K562 (cell line): ENCODE measurements around the gene CAPN8. TPM values are rescaled to one million over a fixed set of nuclear protein-coding genes. Genes with fewer than 3 reads are reported as not detected.

Experiments
- ATAC-seq: fragments of 200-7000 bp; cut with Tn5 transposase; 3 replicates; pipeline ENCODE4 v1.9.1; 2020; ENCODE audit warnings: moderate library complexity
- BruUV-seq: library from RNA; stranded (reverse); fragments of 400-500 nt; replicated peaks from 2 replicates; lab custom pipeline; 2021; lab: Mats Ljungman, UMichigan
- CTCF ChIA-PET: fragments of 300-600 bp; formaldehyde crosslinking; extraction: SDS; loops from one replicate; lab custom pipeline; 2021; ENCODE audit warnings: low intra/inter-chr PET ratio; lab: Yijun Ruan, JAX
- POLR2A ChIA-PET: fragments of 300-600, 350-650 bp; sonication (Branson Sonifier 250); formaldehyde crosslinking; extraction: SDS; loops from one replicate; lab custom pipeline; 2021; ENCODE audit warnings: antibody characterized with exemption, inconsistent platforms; lab: Yijun Ruan, JAX
- DNase-seq, 4 experiments: peaks; one replicate each; pipeline versions ENCODE4 v3.0.0 to v3.0.0-alpha.2; 2011 to 2018; ENCODE audit warnings: low spot score in 3 of 4, mixed read lengths in 3 of 4; ENCODE audit errors: extremely low read depth in 1 of 4
- FAIRE-seq: peaks from 2 replicates; lab custom pipeline; 2011; peaks lifted over from hg19 to GRCh38; lab: Jason Lieb, UNC
- H2AFZ ChIP-seq: 2 replicates; pipeline ENCODE4 v1.6.0; 2011; ENCODE audit warnings: low read depth, low read length, control low read depth, inconsistent platforms
- H3K27ac ChIP-seq: fragments of 200-600 bp; 3 replicates; pipeline ENCODE4 v1.8.0; 2011; ENCODE audit warnings: low read depth, mild to moderate bottlenecking, control low read depth, inconsistent platforms, low read length, moderate library complexity, mixed read lengths; ENCODE audit errors: extremely low read depth
- H3K27me3 ChIP-seq, 2 experiments: fragments of 300-600 bp in 1 of 2; 2 replicates in 1 of 2; 3 replicates in 1 of 2; pipeline versions ENCODE4 v1.6.0 to v1.8.0; 2011; ENCODE audit warnings: inconsistent platforms in 2 of 2, low read length in 2 of 2, mild to moderate bottlenecking in 1 of 2, mixed read lengths in 1 of 2, moderate library complexity in 1 of 2; ENCODE audit not compliant: control insufficient read depth in 2 of 2, insufficient read depth in 2 of 2
- H3K36me3 ChIP-seq: fragments of 300-600 bp; 3 replicates; pipeline ENCODE4 v1.8.0; 2011; ENCODE audit warnings: mild to moderate bottlenecking, low read length, inconsistent platforms; ENCODE audit not compliant: control insufficient read depth, insufficient read depth
- H3K4me1 ChIP-seq, 2 experiments: fragments of 200-600 bp in 1 of 2; replicated peaks in 1 of 2; 2 replicates in 1 of 2; 3 replicates in 1 of 2; pipeline versions ENCODE4 v1.5.1 to v1.8.0; 2011; ENCODE audit warnings: inconsistent platforms in 2 of 2, low read length in 2 of 2, mild to moderate bottlenecking in 1 of 2, mixed read lengths in 1 of 2, moderate library complexity in 1 of 2; ENCODE audit not compliant: control insufficient read depth in 2 of 2, insufficient read depth in 2 of 2
- H3K4me2 ChIP-seq: 2 replicates; pipeline ENCODE4 v1.6.1; 2011; ENCODE audit warnings: low read length, control low read depth, inconsistent platforms, mixed read lengths; ENCODE audit not compliant: insufficient read depth
- H3K4me3 ChIP-seq: fragments of 200-600 bp; sonication (generic), shearing (Covaris generic); 2 replicates; pipeline ENCODE4 v1.5.1; 2016; ENCODE audit warnings: control low read depth, inconsistent platforms
- H3K79me2 ChIP-seq: fragments of 200-600 bp; 3 replicates; pipeline ENCODE4 v1.8.0; 2011; ENCODE audit warnings: low read length, inconsistent platforms; ENCODE audit not compliant: control insufficient read depth, insufficient read depth
- H3K9ac ChIP-seq, 2 experiments: 2 replicates each; pipeline versions ENCODE4 v1.6.0 to v1.6.1; 2011; ENCODE audit warnings: low read depth in 2 of 2, low read length in 2 of 2, control low read depth in 1 of 2, inconsistent platforms in 1 of 2, mild to moderate bottlenecking in 1 of 2, mixed read lengths in 1 of 2; ENCODE audit not compliant: insufficient read depth in 1 of 2
- H3K9me1 ChIP-seq: one replicate; pipeline ENCODE4 v1.6.0; 2011; ENCODE audit warnings: inconsistent platforms, mild to moderate bottlenecking, low read length, moderate library complexity; ENCODE audit not compliant: control insufficient read depth, insufficient read depth
- H3K9me3 ChIP-seq: replicated peaks from 2 replicates; pipeline ENCODE4 v1.5.1; 2011; ENCODE audit warnings: low read depth, low read length, inconsistent platforms; ENCODE audit not compliant: control insufficient read depth, insufficient read depth
- H4K20me1 ChIP-seq: replicated peaks from 2 replicates; pipeline ENCODE4 v1.6.1; 2011; ENCODE audit warnings: low read length, inconsistent platforms, mixed read lengths; ENCODE audit not compliant: control insufficient read depth, insufficient read depth
- ZNF146 ChIP-seq: IDR thresholded peaks from one replicate; pipeline ENCODE4 v1.6.1; 2018; ENCODE audit warnings: missing compliant biosample characterization; ENCODE audit not compliant: unreplicated experiment
- ZNF740 ChIP-seq, 3 experiments: fragments of 200-800 bp in 1 of 3; sonication (Bioruptor generic) in 1 of 3; sonication (generic) in 1 of 3; formaldehyde crosslinking in 1 of 3; IDR thresholded peaks; 2 replicates each; pipeline versions ENCODE4 v1.6.1 to v1.8.0; 2016 to 2022; ENCODE audit warnings: mild to moderate bottlenecking in 2 of 3, missing compliant biosample characterization in 2 of 3, missing genetic modification characterization in 2 of 3, missing genetic modification reagents in 1 of 3
- WGBS: fragments of 100-300 bp; shearing (Covaris generic); methylation state at CpG from one replicate; pipeline ENCODE4 v1.1.6; 2016; ENCODE audit warnings: low coverage, mixed read lengths; ENCODE audit not compliant: insufficient coverage; ENCODE audit errors: missing lambda C conversion rate; 5-methylcytosine and 5-hydroxymethylcytosine counted together
- in situ Hi-C: fragments of 300-500 bp; cut with MboI; formaldehyde crosslinking; loops from 4 replicates; pipeline ENCODE4 v1.15.0; 2018; ENCODE audit warnings: inconsistent platforms, mixed read lengths
- intact Hi-C: fragments of 100-400 bp; cut with micrococcal nuclease; formaldehyde crosslinking; loops from 2 replicates; pipeline ENCODE4 v1.14.2; 2022
- polyA plus RNA-seq, 8 experiments: library from polyadenylated mRNA; depleted of rRNA in 4 of 8; stranded (reverse) in 5 of 8; unstranded in 3 of 8; fragments of >200 nt; fragmentation: Nextera tagmentation in 2 of 8; fragmentation: Illumina TruSeq in 1 of 8; extraction: Ambion mirVana in 2 of 8; extraction: Trizol in 1 of 8; gene quantifications; 2 replicates each; pipeline versions ENCODE4 v1.2.1 to v1.2.3, GENCODE V29; 2011 to 2014; ENCODE audit warnings: inconsistent platforms in 1 of 8, missing spikeins in 1 of 8
- total RNA-seq, 7 experiments: library from RNA; depleted of rRNA in 6 of 7; stranded (reverse); fragments of >200 nt in 6 of 7; fragmentation: Illumina TruSeq in 2 of 7; extraction: Trizol in 2 of 7; gene quantifications; 2 replicates each; pipeline versions ENCODE4 v1.2.1 to v1.2.3, GENCODE V29; 2011 to 2021; ENCODE audit warnings: low replicate concordance in 1 of 7
- TF ChIP-seq, protein P1 (sequence below), 3 experiments: IDR thresholded peaks in 2 of 3; conservative IDR thresholded peaks in 1 of 3; 2 replicates each; pipeline ENCODE4 v1.5.1; 2011 to 2012; ENCODE audit warnings: low read length in 3 of 3, mild to moderate bottlenecking in 3 of 3, control low read depth in 2 of 3, improper control_type of control experiment in 1 of 3, inconsistent platforms in 1 of 3, low read depth in 1 of 3, mixed read lengths in 1 of 3, moderate library complexity in 1 of 3; ENCODE audit not compliant: insufficient read depth in 2 of 3

CAPN8 gene
- total and polyA plus RNA-seq, 9 of the 15 experiments (the other 6 are each of a cell fraction or from before 2014, with no cell fraction given): 0.06 TPM; not detected in 8

GRCh38 chr1:223617323-223618070, 48.0 kb downstream of the CAPN8 start:
- H4K20me1 ChIP-seq: no peaks in the 10 kb centered on the region
- H3K9ac ChIP-seq: no peak overlapping the region
- no peak for FAIRE-seq
- ChIA-PET CTCF (no interaction called here), POLR2A (no interaction called here)
- H3K36me3 ChIP-seq: no peaks in the 10 kb centered on the region
- H3K27me3 ChIP-seq: peaks cover 39 to 73% of the 10 kb centered on the region in 2 experiments
- no peak overlapping the region for H3K27ac ChIP-seq
- no TSS peak for BruUV-seq
- no peak for DNase-seq
- no peak overlapping the region for H3K4me2 ChIP-seq
- in situ Hi-C loops (loop anchor here (10.0 kb wide), 1 partner anchor 63 kb away; no protein-coding TSS in a partner anchor), intact Hi-C loops (no loop called here)
- no peaks in the 10 kb centered on the region; a peak in 1 of 5 replicates for H3K4me1 ChIP-seq
- no peak overlapping the region for H3K4me3 ChIP-seq
- ATAC-seq: no peak
- 0% methylated on average over 4 of the region's 4 CpGs for WGBS
- H3K79me2 ChIP-seq: no peaks in the 10 kb centered on the region
- TF ChIP-seq ZNF740 (CRISPR knock-in tag; IDR thresholded peaks at IDR 0.05): no peak
- TF ChIP-seq ZNF740 (tag; IDR thresholded peaks at IDR 0.05): 0 out of 4 replicates have a peak, but pooled peaks of 1 of the 2 experiments have one; percentile 11
- TF ChIP-seq ZNF146 (CRISPR knock-in tag): no peak
- TF ChIP-seq, protein P1, sequence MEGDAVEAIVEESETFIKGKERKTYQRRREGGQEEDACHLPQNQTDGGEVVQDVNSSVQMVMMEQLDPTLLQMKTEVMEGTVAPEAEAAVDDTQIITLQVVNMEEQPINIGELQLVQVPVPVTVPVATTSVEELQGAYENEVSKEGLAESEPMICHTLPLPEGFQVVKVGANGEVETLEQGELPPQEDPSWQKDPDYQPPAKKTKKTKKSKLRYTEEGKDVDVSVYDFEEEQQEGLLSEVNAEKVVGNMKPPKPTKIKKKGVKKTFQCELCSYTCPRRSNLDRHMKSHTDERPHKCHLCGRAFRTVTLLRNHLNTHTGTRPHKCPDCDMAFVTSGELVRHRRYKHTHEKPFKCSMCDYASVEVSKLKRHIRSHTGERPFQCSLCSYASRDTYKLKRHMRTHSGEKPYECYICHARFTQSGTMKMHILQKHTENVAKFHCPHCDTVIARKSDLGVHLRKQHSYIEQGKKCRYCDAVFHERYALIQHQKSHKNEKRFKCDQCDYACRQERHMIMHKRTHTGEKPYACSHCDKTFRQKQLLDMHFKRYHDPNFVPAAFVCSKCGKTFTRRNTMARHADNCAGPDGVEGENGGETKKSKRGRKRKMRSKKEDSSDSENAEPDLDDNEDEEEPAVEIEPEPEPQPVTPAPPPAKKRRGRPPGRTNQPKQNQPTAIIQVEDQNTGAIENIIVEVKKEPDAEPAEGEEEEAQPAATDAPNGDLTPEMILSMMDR (IDR thresholded peaks at IDR 0.05 in 2 of 3, conservative IDR thresholded peaks at IDR 0.05 in 1 of 3; ENCODE audit: insufficient read depth in 2 of 3, low read depth in 1 of 3, low read length in 3 of 3): peak in 1 of 3 experiments; percentile 14; a peak in 1 of 6 replicates
- H3K9me3 ChIP-seq: no peaks in the 10 kb centered on the region
- no peak overlapping the region for H2AFZ ChIP-seq
- H3K9me1 ChIP-seq: no peaks in the 10 kb centered on the region
